Measurements from ENCODE around the gene NEGR1.

- TF ChIP-seq, protein P1, sequence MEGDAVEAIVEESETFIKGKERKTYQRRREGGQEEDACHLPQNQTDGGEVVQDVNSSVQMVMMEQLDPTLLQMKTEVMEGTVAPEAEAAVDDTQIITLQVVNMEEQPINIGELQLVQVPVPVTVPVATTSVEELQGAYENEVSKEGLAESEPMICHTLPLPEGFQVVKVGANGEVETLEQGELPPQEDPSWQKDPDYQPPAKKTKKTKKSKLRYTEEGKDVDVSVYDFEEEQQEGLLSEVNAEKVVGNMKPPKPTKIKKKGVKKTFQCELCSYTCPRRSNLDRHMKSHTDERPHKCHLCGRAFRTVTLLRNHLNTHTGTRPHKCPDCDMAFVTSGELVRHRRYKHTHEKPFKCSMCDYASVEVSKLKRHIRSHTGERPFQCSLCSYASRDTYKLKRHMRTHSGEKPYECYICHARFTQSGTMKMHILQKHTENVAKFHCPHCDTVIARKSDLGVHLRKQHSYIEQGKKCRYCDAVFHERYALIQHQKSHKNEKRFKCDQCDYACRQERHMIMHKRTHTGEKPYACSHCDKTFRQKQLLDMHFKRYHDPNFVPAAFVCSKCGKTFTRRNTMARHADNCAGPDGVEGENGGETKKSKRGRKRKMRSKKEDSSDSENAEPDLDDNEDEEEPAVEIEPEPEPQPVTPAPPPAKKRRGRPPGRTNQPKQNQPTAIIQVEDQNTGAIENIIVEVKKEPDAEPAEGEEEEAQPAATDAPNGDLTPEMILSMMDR (IDR thresholded peaks at IDR 0.05 in 2 of 3, conservative IDR thresholded peaks at IDR 0.05 in 1 of 3; ENCODE audit: borderline replicate concordance in 1 of 3, insufficient read depth in 1 of 3, low read depth in 2 of 3, low read length in 2 of 3) = no peak
- TF ChIP-seq EZH2phosphoT487 (IDR thresholded peaks at IDR 0.05; ENCODE audit: borderline replicate concordance) (no peak), ZFX (IDR thresholded peaks at IDR 0.05) (no peak)
Measured at GRCh38 chr1:71777094-71777493, 505.2 kb downstream of the NEGR1 start.
